Stimulated activated CD4-positive, alpha-beta T cell treated with anti-CD3 and anti-CD28 coated beads, Interleukin-2, amount 100 ng/mL, for 4 hours (primary cell): ENCODE data around the gene ATG3.
A peak's percentile ranks its signal among the peaks of the same experiment; 100 is the strongest.
"Not testable (repeated sequence)": the region's sequence is repeated elsewhere in the genome, so short reads cannot be mapped to it uniquely, and the experiment has no call there.

ENCODE experiments used
- DNase-seq: peaks from one replicate; pipeline ENCODE4 v3.0.0-alpha.2; 2020; ENCODE audit warnings: low read depth

ATG3 gene

DNA sequence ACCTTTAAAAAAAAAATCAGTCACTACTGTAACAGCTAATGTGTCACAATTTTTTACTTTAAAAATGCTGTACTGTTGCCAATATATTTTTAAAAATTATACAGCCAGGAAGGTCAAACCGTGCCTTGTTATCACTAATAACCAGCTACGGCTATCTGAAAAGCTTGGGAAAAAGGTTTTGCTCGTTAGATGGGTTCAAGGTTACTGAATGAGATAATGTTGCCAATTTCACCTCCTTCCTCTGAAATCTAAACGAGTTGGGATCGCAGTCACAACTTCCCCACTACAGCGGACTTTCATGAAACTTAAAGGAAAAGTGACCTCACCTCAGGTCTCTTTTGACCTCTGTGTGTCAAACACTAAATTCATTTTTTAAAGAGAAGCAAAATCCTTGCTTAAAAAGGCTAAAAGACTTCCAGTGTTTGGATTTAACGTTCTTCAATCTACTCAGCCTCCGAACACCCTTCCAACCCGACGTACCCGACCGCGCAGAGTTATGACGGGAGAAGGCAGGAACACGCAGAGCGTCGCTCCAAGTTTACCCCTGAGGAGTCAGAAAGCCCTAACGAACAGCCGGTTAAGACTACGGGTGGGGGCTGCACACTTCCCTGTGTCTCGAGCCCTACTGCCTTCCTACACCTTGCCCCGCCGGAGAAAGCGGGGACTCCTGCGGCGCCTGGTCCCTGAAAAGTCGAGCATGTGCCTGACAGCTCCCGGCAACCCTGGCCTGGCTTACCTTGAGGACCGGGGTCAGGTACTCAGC is 860 bp downstream of the ATG3 start:
- peak; percentile 45 for DNase-seq

DNA sequence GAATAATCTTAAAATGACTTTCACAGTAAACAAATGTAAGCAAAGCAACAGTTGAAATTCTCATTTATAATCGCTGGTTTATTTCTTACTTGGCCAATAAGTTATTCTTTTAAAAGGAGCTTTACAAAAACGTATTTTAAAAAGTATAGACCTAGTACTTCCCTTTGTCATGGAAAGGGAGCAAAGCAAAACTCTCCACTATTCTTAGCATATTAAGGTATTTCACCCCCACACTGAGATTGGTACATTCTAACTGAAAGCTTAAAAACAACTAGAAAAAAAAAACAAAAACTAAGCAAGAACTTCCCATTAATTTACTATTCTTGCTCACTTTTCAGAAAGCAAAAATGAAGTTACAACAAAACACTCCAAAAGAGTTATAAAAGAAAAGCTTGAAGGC is 1.5 kb downstream of the ATG3 start:
- DNase-seq: no peak

DNA sequence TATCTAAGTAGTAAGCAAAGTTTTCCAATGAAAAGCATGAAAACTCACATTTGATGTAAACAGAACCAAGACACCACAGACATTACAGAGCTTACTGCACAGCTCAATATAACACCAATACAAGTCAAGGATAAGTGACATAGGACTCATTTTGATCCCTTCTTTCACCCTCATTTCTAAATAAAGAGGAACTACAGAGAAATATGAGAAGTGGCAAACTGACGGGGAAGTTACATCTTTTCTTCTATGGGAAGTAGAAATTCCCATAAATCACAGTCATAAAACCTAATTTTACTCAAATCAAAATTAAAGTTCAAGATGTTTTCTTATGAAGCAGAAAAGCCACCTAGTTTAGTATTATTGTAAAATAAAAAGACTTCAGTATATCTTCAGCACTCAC is 3.8 kb downstream of the ATG3 start:
- no peak for DNase-seq

DNA sequence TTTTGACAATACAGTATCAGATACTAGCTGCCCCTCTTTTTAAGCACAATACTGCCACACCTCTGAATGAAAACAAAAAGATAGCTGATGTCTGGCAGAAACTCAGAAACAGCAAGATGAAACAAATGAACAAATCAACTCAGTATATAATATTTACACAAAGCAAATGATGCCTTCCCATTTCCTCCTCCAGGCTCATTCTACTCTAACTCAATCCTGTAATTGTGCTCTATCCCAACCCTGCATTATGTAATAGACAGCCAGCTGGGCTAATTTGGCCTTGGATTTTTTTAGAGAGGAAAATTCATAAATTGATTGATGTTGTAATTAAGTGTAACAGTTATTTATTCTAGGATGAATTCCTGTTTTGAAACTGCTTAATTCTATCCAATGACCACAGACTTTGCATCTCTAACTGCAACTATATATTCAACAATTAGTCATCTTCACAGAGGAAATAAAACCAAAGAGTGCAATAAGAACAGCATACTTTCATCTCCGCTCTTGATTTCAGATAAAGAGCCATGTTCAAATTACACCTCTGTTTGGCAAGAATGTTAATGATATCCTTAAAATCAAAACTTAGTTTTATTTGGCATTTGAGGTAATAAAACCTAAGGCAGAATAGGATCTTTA is 6.1 kb downstream of the ATG3 start:
- no peak for DNase-seq

DNA sequence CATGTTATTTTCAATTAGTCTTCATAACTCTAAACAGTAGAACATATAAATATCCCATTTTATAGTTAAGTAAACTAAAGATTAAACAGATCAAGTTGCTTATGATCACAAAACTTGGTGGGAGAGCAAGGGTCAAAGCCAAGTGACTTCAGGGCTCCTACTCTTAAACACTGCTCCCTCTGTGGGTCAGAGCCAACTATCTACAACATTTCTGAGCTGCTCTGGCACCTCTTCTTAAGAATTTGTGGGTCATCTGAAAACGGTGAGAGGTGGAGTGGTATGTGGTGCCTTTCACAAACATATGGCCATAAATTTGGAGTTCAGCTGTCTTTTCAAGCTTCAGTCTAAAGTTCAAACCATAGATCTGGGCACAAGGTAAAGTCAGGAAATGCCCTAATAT is 10.9 kb downstream of the ATG3 start:
- DNase-seq: no peak

DNA sequence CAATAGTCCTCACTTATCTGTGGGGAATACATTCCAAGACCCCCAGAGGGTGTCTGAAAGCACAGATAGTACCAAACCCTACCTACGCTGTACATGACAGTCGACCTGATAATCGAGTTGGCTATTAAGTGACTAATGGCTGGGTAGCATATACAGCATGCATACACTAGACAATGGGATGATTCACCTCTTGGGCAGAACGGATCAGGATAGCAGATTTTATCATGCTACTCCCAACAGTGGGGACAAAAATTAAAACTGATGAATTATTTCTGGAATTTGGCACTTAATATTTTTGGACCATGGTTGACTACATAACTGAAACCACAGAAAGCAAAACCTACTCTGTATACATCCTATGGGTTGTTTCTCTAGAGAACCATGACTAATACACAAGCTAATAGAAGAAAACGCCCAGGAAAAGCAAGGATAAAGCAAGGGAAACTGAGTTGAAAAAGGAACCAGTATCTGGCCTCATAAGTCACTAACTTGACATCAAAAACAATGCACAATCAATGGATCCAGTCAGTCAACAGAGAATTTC is 15.5 kb downstream of the ATG3 start:
- no peak for DNase-seq

DNA sequence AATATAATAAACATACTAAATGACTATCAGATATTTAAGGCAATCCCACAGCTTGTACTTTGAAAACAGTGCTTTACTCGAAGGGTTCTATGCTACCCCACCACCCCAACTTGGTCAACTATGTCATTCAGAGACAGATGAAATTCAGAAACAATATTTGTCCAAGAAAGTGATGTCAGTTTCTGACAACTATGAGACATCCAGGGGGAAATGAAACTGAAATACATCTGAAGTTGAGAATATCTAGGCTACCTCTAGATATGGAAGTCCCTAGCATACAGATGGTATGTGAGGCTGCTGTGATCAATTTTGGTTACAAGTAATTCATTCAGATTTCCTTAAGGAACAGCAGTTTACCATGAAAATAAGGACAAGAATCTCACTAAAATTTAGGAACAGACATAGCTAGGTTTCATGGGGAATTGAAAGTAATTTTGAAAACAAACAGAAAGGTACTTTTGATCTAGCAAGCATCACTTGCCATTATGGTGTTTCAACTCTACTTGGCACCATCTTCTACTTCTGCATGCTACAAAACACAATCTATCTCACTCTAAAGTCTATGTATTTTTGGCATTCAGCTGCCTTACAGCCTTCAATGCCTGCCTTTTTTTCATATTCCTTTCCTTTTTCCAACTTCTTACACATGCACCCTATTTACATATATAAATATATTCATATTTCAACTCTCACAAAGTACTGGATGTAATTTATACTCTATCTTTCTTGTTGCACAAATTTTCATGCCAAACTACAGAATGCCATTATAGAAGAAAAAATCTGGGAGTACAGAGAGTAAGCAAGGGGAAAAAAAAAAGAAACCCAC is 21.7 kb downstream of the ATG3 start:
- DNase-seq: no peak

DNA sequence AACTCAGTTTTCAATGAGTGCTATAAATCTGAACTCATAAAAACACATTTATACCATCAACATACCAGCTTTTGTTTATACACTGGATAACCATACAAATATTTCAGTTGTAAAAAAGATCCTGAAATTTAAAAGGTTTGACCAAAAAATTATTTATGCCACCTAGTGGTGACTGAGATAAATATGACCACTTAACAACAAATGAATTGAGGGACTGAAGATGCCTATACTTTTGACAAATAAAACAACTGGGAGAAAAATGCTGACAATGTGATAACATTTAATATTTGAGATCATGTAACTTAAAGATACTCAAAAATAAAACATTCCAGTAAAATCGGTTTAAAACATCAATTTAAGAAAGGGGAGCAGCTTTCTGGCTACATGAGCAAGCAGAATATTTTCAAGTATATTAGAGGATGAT is 30.4 kb downstream of the ATG3 start:
- no peak for DNase-seq

DNA sequence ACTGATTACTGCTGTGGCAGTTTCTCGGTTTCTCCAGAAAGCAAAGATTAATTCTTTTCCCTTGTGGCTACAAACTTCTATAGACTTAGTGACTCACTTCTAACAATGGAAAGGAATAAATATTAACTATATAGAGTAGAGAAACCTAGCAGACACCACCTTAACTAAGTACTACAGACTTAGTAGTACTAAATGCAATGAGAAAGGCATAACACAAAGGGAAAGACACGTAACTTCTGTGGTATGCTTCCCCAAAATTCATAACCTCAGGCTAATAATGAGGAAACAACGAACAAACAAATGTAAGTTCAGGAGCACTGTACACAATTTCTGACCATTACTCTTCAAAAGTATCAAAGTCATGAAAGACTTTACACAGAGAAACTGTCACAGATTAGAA is 31.2 kb downstream of the ATG3 start:
- no peak for DNase-seq

DNA sequence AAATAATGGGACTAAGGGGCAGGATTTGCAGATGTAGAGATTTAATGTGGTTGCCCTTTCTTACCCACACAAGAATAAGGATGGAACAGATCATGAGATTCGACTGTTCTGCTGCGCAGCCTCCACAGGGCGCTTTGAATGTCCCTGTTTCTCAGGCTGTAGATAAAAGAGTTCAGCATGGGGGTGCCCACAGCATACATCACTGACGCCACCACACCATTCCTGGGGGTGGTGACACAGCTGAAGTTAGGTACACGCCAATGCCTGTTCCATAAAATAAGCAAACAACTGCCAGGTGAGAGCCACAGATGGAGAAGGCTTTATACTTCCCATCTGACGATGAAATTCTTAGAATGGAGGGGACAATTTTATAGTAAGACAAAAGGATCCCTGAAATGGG is 37.6 kb downstream of the ATG3 start:
- not testable (repeated sequence) for DNase-seq

DNA sequence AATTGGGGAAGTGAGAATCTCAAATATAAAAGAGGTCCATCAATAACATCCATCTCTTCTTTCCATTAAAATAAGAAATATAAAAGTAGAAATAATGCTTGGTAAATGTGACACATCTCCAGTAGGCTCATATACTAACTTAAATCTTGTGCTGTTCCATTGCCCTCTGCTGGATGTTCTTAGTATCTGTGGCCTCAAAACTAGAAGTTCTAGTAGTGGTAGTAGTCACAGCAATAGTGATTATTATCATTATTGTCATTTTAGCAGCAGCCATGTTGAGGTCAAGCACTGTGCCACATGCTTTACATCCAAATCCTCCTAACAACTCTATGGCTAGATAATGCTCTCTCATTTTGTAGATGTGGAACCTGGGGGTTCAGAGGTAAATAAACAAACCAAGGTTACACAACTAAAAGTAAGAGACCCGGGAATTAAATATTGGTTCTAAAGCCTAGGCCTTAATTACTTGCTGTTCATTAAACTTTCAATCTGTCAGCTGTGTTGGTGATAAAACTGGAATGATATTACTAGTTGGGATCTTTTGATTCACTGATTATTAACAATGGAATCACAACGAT is 42.2 kb downstream of the ATG3 start:
- peak; percentile 31 for DNase-seq

DNA sequence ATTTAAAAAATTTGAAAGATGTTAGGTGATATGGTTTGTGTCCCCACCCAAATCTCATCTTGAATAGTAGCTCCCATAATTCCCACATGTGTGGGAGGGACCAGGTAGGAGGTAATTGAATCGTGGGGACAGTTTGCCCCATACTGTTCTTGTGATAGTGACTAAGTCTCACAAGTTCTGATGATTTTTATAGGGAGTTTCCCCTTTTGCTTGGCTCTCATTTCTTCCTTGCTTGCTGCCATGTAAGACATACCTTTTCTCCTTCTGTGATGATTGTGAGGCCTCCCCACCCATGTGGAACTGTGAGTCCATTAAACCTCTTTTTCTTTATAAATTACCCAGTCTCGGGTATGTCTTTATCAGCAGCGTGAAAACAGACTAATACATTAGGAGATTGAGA is 42.8 kb downstream of the ATG3 start:
- DNase-seq: not testable (repeated sequence)

DNA sequence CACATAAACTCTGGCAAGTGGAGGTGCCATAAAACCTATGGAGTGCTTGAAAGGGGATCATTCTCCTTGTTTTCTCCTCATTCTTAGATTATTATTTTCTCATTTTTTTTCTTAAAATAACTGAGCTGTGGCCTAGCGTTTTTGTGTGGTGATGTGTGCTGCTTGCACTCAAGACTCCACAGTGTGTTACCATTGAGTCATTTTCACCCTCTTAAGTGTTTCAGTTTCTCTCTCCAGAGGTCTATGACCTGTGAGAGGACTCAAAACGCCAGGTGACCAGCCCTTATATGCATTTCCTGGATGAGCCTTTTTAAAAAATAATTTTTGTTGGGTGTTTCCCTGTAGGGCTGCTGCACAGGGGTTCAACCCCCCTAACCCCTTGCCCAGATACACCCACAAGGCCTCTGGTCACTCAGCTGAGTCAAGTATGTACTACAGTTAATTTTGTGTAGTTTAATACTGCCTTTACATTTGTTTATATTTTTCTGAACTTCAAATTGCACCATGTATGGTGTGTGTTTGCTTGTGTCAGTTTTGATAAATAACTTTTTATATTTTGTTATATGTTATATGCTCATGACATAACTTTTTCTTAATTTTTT is 47.1 kb downstream of the ATG3 start:
- DNase-seq: no peak

DNA sequence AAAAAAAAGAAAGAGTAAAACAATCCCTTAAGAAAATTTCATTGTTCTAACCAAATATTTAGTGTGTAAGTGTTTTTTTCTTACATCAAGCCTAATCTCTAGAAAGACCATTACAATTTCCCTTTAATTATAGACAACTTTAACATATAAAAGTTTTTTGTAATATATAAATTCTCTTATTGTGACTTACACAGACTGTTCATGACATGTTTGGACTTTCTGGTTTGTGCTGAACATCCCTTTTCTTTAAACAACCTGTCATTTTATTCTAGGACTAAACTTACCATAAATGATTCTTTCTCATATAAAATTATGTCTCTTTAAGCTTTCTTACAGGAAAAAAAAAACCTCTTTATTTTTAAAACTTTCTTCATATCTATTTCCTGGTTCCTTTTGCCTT is 49.4 kb downstream of the ATG3 start:
- no peak for DNase-seq

DNA sequence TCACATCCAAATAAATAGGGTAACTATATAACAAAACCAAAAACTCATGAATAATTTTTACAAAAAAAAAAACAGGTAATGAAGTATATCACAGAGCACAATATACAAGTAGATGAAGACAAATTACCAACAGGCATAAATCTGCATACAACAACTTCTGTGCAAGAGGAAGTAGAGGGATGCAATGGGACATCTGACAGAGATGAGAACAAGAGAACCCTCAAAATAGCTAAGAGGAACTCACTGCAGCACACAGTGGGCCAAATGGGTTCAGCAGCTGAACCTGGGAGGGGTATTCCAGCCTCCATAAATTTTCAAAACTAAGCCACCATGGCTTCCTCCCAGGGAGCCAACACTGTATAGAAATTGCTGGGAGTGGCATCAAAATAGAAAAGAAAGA is 52.9 kb downstream of the ATG3 start:
- no peak for DNase-seq

DNA sequence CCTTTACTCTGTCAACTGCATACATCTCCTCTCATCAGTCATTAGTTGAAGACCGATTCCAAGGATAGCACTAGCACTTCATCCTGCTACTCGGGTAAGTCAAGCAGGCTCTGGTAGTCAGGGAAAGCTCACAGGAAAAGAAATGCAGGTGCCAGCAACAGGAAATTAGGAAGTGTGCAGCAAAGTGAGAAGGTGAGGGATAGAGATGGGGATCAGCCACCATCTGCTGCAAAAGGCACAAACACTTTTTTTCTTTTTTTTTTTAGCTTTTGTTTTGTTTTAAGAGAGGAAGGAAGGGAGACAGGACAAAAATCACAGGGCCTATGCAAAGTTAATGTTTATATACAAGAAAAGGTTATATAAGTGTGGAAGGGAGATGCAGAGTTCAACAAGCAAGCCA is 53.5 kb downstream of the ATG3 start:
- no peak for DNase-seq

DNA sequence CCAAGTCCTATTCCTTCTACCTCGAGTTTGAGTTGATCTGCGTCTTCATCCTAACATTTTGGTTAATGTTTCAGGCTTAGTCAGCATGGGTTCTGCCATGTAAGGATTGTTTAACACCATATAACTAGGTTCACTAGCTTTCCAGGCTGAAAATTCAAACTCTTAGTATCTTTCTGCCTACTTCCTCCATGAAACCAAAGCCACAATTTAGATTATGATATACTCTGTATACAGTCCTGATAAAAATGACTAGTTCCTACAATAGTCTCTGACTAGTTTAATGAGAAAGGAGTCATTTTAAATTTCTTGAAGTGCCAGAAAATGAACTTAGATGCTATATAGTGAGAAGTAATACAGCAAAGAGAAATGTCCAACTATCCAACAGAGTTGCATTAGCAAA is 55.9 kb downstream of the ATG3 start:
- DNase-seq: no peak

DNA sequence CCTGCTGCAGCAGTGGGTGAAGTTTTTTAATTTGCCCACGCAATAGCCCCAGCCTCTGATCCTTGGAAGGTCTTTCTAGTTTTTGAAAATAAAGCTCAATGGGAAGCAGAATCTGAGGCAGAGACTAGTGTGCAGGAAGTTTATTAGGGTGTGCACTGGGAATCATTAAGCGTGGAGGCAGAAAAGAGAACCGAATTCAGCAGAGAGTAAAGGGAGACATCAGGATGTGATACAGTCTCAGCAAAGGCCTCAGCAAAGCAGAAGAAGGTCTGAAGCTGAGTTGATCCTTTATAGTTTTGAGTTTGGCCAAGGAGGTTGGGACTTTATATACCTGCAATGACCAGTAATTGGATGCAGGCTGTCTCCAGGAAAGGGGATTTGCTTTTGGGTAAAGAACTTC is 57.6 kb downstream of the ATG3 start:
- DNase-seq: no peak

DNA sequence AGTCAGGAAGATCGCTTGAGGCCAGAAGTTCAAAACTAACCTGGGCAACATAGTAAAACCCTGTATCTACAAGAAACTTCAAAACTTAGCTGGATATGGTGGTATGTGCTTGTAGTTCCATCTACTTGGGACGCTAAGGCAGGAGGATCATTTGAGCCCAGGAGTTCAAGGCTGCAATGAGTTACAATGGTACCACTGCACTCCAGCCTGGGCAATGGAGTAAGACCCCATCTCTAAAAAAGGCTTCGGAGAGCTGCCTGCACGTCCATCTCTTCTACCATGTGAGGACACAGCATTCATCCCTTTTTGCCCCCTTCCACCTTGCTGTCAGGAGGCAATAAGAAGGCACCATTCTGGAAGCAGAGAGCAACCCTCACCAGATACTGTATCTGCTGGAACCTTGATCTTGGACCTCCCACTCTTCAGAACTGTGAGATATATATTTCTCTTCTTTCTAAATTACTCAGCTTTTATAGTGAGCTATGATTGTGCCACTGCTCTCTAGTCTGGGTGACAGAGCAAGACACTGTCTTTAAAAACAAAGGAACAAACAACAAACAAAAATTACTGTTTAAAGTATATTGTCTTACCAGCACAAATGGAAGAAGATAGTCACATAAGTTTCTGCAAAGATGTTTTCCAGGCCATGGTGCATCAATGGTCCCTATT is 58.3 kb downstream of the ATG3 start:
- no peak for DNase-seq

DNA sequence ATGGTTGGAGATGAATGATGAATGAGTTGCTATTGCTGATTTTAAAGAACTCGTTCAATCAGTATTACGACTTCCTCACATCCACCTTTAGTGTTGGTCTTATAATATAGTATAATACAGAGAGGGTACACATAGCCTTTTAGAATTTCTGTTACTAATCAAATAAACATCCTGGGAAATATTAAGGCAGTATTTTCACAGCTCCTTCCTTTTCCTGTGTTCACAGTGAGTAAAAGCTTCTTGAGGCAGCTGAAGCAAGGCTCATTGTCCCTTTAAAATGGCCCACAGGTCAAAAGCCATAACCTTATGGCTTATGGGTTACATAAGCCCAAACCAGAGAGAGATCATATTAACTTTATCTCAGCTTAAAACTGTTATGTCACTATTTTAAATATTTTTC is 61.1 kb downstream of the ATG3 start:
- no peak for DNase-seq

DNA sequence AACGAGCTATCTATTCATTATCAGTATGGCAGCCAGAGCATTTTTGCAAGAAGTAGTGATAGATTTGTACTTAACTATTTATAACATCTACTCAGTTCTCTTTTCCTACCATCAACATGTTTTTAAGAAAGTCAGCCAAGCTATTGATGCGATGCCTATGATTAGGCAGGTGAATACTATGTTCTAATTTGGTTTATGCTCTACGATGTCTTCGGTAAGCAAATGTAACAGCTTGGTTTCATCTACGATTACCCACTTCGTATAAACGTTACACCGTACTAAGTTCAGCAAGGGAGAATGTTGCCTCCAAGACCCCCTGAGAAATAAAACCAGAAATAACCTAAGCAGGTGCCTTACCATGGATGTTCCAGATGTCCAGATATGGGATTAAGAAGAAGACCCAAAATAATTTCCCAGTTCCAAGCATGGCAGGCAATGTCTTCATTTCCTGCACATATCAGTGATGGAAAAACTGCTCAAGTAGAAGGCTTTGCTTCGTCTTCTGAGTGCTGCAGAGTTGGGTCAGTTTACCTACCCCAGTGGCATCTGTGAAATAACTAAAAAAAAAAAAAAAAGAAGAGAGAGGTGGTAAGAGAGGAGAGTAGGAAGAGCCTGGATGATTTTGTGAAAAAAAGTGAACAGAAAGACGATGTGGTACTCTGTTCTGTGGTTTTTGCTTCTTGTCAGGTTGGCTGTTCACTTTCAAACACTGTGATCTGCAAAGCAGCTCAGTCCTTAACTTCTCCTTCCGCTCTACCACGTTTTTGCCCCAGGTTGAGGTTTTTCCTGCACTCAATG is 62.6 kb downstream of the ATG3 start, which contains the start of gene BTLA:
BTLA (minus strand) TSS at position 559 of the 798 bp plus-strand sequence; CDS start at position 445, 114 bp downstream.
- peak; percentile 19 for DNase-seq
